Right lung (tissue), 5 donors: ENCODE measurements around the gene PCNX1. TPM values are rescaled to one million over a fixed set of nuclear protein-coding genes. Genes with fewer than 3 reads are reported as not detected.
"Not testable (repeated sequence)": the region's sequence is repeated elsewhere in the genome, so short reads cannot be mapped to it uniquely, and the experiment has no call there.

Experiments
- DNase-seq, 2 donors: peaks; one replicate each; pipeline ENCODE4 v3.0.0-alpha.2; 2013
- polyA plus RNA-seq, 5 donors: library from polyadenylated mRNA; unstranded; fragments of 120-200 nt; gene quantifications; one replicate each; pipeline versions ENCODE4 v1.2.1 to v1.2.3, GENCODE V29; 2013; ENCODE audit warnings: inconsistent platforms in 1 of 5, low replicate concordance in 1 of 5; ENCODE audit not compliant: insufficient read length in 5 of 5, insufficient read depth in 1 of 5

Gene PCNX1
- polyA plus RNA-seq, 5 donors: 26.7 to 45.8 (median 40.3) TPM

- no peak for DNase-seq
Measured at GRCh38 chr14:71011479-71011878, 104.2 kb downstream of the PCNX1 start.

GRCh38 chr14:71012888-71013287 lies 105.6 kb downstream of the PCNX1 start:
- no peak for DNase-seq

- DNase-seq: no peak
Measured at GRCh38 chr14:71013551-71014192, 106.4 kb downstream of the PCNX1 start.

DNA sequence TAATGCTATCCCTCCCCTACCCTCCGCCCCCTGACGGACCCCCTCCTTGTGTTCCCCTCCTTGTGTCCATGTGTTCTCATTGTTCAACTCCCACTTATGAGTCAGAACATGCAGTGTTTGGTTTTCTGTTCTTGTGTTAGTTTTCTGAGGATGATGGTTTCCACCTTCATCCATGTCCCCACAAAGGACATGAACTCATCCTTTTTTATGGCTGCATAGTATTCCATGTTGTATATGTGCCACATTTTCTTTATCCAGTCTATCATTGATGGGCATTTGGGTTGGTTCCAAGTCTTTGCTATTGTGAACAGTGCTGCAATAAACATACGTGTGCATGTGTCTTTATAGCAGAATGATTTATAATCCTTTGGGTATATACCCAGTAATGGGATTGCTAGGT lies 112.7 kb downstream of the PCNX1 start:
- DNase-seq: not testable (repeated sequence)

DNA sequence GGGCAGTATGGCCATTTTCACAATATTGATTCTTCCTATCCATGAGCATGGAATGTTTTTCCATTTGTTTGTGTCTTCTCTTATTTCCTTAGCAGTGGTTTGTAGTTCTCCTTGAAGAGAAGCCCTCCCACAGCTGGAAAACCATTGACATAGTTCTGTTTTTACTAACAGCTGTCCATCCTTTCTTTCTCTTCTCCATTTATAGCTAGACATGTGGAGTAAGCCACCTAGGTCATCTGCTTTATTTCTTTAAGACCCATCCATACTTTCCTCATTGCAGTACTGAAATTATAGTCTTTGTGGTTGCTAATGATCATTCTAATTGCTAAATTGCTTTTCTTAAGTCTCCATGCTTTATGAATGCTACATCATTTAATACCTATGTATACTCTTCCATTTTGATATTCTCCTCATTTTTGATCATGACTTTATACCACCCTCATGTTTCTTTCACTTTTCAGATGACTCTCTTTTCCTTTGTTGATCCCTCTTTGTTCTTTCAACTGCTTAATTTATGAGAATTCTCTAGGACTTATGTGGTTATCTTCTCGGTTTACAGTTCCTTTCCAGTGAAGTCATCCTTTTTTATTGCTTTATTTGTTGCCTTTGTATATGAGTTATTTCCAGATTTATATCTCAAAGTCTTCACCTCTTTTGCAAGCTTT lies 114.2 kb downstream of the PCNX1 start:
- DNase-seq: no peak

GRCh38 chr14:71022012-71022869 lies 115.0 kb downstream of the PCNX1 start:
- no peak for DNase-seq

GRCh38 chr14:71022939-71023338 lies 115.7 kb downstream of the PCNX1 start:
- DNase-seq: no peak

GRCh38 chr14:71029236-71029781 lies 122.0 kb downstream of the PCNX1 start:
- DNase-seq: no peak

GRCh38 chr14:71031000-71031399 lies 123.7 kb downstream of the PCNX1 start:
- no peak for DNase-seq

- DNase-seq: no peak
Measured at GRCh38 chr14:71036433-71036832, 129.2 kb downstream of the PCNX1 start.

GRCh38 chr14:71048393-71048792 lies 141.1 kb downstream of the PCNX1 start:
- no peak for DNase-seq

DNA sequence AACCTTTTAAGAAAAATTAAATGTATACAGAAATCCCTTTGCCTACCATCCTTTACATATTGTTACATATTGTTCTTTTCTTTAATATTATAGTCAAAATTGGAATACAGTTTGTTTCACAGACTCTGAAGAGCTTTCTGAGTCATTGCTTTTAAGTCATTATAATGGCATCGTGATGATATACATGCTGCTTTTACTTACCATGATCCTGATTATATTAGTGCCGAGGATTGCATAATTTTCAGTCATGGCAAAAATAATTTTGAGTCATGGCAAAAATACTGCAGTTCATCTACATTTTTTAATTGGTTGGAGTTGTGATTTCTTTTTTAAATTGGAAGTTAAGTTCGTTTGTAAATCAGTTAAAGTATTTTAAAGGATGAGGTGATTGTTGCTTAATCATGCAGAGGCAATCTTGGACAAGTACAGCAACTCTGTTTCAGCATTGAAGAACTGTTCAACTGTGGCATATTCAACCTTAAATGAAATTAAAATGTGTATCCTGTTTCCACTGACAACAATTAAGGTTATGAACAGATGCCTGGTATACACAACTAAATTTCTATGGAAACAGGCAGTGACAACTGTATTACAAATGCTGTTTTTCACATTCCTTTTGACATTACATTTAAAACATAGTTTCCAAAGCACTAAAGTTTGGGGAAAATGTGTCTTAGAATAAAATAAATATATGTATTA lies 142.3 kb downstream of the PCNX1 start:
- DNase-seq: no peak

DNA sequence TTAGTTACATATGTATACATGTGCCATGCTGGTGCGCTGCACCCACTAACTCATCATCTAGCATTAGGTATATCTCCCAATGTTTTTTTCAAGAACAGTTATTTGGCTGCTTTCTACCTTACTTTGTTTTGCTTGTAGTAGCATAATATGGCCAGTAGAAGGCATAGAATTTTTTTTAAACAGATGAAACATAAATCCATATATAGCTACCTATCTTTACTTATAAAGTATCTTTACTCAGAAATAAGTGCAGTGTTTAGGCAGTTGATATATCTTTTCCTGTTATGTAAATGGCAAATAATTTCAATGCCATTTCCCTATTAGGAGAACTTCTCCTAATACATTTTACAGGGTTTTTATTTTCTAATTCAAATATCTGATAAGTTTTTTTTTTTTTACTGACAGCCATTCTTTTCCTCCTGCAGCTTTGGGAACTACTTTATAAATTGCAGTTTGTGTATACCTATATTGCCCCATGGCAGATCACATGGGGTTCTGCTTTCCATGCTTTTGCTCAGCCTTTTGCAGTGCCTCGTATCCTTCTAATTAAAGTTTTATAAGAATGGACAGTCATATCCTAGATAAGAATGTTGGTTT lies 143.1 kb downstream of the PCNX1 start:
- no peak for DNase-seq

DNA sequence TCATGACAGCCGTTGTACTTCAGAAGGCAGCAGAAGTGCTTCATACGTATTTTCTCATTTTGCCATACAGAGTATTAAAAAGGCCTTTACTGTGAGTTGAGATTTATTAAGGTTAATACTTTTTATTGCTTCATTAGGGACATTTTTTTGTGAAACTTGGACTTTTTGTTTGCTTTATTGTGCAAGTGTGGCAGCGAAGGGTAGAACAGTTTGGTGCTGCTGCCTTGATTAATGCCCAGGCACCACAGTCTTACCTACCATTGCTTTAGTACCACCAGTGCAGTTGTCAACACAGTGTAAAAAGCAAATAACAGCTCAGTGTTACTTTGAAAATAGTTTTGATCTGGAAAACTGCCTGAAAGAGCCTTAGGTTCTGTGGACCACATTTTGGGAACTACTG lies 147.4 kb downstream of the PCNX1 start:
- no peak for DNase-seq

- no peak for DNase-seq
Measured at GRCh38 chr14:71056168-71056567, 148.9 kb downstream of the PCNX1 start.

DNA sequence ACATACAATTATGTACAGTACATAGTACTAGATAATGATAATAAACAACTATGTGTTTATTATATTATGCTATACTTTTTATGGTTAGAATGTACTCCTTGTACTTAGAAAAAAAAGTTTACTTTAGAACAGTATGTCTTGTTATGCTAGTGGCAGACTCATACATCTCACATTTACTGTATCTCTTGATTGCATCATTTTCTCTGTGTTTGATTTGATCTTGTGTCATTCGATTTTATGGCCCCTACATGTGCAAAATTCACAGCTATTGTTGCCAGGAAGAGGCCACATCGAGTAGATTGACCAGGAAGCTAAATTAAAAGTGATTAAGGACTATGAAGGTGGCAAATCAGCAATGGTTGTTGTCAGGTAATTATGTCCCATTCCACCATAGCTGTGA lies 153.0 kb downstream of the PCNX1 start:
- DNase-seq: no peak

DNA sequence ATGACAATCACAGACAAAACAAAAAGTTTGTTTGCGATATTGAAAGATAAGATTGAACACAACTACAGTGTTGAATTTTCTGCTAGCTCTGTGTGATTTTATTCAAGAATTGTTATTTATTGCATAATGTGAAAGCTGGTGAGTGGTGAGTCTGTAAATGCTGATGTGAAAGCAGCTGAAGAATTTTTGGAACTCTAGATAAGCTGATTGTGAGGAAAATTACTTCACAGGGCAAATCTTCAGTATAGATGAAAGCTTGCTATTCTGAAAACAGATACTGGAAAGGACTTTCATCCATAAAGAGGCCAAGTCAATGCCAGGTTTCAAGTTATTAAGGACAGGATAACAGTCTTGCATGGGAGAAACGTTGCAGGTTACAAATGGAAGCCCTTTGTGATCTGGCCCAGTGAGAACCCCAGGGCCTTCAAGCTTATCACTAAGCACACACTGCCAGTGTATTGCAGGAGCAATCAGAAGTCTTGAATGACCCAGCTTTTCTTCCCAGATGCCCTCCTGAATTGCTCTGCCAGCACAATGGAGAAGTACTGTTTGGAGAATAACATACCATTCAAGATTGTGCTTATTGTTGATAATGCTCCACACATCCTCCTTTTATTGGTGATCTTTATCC lies 153.7 kb downstream of the PCNX1 start:
- DNase-seq: no peak

DNA sequence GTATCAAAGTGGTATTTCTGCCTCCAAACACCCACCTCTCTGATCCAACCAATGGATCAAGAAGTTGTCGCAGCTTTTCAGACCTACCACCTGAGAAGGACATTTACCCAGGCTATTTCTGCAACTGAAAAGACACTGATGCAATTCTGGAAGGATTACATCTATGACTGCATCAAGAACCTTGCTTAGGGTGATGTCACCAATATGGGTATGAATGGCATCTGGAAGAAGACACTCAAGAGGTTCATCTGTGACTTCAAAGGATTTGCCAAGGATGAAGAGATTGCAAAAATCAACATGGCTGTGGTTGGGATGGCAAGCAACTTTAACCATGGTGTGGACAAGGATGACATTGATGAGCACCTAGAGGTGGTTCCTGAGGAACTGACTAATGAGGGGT lies 154.2 kb downstream of the PCNX1 start:
- no peak for DNase-seq

DNA sequence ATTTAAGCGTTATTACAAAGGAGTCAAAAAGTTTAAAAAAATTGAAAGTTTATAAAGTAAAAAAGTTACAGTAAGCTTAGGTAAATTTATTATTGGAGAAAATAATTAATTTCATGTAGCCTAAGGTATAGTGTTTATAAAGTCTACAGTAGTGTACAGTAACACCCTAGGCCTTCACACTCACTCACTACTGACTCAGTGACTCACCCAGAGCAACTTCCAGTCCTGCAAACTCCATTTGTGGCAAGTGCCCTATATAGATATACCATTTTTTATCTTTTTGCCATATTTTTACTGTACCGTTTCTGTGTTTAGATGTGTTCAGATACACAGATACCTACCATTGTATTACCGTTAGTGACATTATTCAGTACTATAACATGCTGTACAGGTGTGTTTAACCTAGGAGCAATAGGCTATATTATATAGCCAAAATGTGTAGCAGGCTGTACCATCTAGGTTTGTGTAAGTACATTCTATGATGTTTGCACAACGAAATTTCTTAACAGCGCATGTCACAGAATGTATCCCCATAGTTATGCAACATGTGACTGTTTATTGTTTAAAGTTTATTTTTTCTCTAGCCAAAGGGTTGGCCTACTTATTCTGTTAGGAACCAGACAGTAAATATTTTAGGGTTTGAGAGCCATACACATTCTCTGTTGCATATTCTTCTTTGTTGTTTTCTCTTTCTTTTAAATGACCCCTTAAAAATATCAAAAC lies 155.5 kb downstream of the PCNX1 start:
- DNase-seq: no peak

DNA sequence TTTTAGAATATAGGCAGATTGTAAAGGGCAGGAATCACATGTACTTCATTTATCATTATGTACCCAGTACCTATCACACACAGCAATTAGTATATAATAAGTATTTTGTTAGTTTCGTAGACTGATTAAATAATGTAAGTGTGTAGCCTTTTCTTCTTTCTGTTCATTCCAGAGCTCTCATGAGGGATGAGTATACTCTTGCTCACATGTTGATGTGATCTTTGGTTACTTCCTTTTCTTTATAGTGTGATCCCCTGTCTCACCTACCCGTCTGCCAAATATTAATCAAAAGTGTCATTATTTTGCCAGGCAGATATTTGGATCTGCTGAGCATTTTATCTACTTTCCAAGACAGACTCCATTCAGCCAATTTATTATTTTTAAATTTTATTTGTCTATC lies 156.1 kb downstream of the PCNX1 start:
- no peak for DNase-seq
